GM18868 (cell line): Measurements from ENCODE around the gene SLK.

ENCODE experiments used
- ATAC-seq: cut with Tn5 transposase; IDR thresholded peaks from one replicate; pipeline ENCODE4 v1.9.1; 2021; ENCODE audit warnings: mild to moderate bottlenecking, moderate library complexity; ENCODE audit not compliant: unreplicated experiment

The SLK gene

DNA sequence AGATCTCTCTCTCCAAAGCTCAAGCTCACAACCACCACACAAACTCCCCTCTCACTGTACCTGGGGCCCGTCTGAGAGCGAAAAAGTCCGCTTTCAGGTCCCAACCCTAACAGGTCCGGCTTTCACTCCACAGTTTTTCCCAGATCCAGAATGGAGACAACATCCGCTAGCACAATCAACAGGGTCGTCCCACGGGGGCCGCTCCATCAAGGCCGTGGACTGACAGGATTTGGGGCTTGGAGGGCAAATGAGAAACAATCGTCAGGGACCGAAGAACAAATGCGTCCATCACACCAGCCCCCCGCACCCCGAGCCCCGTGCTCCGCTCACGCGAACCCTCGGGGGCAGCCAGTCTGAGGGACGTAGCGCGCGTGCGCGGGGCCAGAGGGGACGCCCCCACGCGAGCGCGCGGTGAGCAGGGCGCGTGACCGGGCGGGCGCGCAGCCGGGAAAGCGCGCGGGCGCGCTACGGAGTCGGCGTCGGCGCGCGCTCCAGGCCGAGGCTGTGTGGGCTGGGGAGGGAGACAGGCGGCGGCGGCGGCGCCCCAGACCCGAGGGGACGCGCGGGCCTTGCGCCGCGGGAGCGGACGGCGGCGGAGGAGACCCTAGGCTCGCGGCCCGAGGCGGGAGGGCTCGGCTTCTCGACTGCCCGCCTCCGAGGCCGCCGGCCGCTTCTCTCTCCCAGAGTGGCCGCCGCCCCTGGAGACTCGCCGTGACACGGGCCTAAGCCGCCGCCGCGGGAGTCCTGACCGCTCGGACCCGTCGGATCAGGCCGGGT, at the start of gene SLK:
Gene SLK (plus strand): TSS at position 470 of the 777 bp plus-strand sequence. CDS start 606 bp downstream, outside the sequence.
- peak; percentile 78 for ATAC-seq

DNA sequence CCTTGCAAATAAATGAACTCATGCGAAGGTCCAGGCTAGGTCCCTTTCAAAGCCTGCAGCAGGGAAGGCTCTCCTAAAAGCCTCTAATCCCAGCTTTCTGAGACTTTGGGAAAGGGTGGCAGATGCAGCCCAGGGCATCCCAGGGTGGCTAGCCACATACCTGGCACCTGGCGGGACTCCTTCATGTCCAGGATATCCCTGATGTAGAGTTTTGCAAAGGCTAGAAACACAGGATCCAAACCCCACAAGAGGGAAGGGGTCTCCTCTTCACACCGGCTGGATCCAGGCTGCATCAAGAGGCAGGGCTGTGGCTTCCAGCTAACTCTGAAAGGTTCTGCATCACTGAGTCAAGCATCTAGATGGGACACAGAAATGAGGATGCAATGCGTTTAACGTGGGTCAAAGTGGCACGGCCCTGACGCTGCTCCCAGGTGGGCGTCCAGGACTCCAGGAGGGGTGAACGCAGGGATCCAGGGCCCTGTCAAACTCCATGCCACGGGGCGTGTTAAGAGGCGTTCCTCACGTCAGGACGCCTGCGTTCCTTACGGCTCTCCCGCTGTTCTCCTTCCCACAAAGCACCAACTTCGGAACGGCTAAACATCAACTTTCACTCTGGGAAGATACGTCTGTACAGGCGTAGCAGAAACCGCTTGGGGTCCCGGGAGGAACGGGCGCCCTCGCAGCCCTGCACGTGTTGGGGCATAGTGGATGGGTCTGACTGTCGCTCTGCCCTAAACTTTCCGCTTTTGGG, 49.5 kb upstream of the SLK start:
- peak; percentile 2 for ATAC-seq

DNA sequence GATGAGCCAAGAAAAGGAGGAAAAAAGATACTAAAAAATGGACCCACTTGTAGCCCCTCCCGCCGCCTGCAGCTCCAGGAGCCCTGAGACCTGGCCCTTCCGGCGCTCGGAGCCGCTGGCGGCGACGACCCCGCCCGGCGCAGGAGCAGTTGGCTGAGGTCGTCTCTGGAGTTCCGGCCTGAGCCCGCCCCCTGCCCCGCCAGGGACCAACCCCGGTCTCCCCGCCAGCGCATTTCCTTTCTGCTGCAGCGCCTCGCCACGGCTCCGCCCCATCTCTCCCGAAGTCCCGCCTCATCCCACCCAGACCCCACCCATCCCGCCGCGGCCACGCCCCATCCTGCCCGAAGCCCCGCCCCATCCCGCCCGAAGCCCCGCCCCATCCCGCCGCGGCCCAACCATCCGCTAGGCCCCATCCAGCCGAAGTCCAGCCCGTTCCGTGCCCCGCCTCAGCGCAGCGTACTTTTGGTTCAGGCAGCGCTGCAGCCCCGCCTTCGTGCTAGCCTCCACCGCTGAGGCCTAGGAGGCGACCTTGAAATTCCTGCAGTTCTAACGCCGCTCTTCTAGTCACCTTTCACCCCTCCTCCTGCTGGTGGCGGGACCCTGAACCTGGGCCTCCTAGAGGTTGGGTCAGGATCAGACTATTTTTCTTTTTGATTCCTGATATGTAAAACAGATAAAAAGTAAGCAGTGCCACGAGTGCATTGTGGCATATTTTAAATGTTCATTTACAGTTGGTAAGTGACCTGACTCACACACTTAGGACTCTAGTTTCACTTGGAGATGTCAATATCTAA, 48.7 kb upstream of the SLK start, which contains the start of gene STN1:
Gene STN1 (minus strand): TSS at position 132 of the 794 bp plus-strand sequence. CDS start 590 bp downstream, outside the sequence.
- ATAC-seq = peak; percentile 93

DNA sequence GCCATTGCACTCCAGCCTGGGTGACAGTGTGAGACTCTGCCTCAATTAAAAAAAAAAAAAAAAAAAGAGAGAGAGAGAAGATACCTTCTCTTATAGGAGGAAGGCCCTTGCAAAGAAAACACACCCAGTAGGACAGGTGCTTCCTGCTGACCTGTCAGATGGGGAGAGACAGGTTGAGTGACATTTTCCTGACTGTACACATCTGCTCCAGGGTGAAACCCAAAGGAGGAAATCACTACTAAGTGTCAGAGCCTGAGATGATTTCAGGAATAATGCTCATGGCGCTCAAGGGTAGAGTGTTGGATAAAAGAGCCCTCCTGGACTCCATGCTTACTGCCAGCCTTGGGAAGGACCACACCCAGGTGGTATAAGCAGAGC, 47.3 kb upstream of the SLK start:
- ATAC-seq = no peak

DNA sequence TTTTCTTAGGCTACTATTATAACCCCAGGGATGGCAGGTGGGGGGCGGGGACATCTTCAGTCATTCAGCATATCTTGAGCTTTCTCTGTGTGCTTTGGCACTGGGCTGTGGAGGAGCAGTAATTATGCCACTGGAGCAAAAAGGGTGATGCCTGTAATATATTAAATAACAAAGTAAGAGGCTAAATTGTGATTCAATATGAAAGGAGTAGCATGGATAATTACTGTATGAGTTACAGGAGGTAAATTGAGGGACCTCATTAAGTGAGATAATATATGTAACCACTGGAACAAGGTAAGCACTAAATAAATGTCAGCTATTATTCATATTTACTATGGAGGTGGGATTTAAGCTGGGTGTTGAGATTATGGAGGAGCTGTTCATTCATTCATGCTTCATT, 45.7 kb upstream of the SLK start:
- no peak for ATAC-seq

DNA sequence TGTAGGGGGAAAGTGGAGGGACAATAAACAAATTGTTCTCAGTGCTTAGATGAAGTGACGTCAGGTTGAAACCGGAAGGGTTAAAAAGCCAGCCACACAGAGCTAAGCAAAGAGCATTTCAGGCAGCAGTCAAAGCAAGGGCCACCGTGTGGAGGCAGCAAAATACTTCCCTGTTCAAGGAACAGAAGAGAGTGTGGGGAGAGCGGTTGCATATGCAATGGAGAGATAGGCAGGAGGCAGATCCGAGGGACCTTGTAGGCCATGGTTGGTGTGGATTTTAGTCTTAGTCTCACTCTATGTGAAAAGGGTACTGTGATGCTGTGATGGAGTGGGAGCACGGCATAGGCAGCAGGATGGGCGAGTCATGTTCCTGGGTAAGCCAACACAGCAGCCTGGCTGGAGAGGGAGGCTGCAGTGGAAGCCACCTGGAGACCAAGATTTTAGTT, 45.2 kb upstream of the SLK start:
- ATAC-seq = no peak

DNA sequence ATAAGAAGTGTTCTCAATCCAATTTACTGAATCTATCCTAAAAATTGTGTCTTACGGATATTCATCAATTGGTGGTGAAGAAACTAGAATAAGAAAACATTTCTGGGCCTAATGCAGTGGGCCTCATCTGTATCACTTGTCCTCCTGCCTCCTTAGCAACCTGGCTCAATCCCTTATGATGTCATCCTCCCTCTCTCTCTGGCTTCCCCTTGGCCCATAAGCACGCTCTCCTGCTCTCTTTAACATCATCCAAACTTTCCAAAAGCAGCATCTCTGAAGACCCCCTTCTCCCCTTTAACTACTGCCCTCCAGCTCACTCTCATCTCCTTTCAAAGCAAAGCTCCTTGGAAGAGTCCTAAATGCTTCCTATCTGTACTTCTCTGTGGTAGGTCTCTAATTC, 44.3 kb upstream of the SLK start:
- no peak for ATAC-seq

DNA sequence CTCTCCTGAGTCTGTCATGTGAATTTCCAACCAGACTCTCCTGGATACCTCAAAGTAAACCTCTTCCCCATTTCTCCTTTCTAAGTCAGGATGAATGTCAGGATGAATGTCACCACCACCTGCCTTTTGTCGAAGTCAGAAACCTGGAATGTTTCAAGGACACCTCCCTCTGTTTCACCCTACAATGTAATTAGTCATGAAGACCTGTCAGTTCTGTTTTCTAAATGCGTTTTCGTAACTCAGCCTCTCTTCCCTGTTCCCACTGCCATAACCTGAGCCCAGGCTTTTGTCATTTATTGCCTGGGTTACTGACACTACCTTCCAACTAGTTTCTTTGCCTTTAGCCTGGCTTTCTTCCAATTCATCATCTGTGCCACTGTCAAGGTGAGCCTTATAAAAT, 43.4 kb upstream of the SLK start:
- ATAC-seq = no peak

DNA sequence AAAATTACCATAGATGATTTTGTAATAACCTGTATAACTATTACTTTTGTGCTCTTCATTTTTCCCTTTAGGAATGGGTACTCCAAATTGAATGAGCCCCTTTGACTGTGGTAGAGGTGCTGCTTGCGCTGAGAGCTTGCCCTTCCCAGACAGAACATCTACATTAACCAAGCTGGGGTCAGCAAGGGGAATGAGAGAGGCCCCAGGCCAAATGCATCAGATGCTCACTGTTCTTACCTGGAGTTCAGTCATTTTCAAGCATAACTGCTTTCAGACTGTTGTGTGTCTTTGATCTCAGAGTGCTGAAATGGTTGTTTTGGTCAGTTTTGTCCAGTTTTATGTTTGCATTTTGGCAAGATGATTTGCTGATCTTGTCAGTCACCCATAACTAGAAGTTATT, 41.3 kb upstream of the SLK start:
- ATAC-seq = no peak

DNA sequence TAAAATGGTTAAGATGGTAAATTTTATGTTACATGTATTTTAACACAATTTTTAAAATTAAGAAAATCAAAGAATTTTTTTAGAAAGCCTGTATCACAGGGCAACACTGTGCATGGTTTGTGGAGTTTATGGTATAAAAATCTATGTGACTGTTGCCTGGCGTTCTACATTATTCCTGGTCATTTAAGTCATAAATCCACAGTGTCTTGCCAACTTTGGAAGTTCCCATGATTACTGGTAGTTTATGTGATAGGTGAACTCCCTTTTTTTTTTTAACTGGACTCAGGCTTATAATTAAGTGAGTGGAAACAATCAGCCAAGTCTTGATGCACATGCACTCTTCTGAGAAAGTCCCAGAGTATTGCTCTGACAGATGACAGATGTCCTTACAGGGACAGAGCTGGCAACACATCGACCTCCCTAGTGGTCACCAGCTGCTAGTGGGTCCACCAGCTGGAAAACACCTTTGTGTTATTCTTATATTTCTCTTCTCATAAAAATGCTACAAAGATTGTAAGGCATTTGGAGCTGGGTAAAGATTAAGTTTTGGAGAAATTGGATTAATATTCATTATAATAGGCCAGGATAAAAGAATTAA, 40.1 kb upstream of the SLK start:
- ATAC-seq = no peak

DNA sequence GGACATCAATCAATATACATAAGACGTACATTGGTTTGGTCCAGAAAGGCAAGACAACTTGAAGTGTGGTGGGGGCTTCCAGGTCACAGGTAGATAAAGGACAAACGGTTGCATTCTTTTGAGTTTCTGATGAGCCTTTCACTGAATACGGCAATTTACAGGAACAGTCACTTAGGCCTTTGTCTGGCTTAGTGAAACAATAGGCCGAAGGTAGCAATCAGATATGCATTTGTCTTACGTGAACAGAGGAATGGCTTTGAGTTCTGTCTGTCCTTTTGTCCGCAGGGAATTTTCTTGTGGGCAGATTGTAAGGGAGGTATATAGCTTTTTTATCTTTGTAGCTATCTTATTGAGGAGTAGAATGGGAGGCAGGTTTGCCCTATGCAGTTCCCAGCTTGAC, 38.2 kb upstream of the SLK start:
- no peak for ATAC-seq

DNA sequence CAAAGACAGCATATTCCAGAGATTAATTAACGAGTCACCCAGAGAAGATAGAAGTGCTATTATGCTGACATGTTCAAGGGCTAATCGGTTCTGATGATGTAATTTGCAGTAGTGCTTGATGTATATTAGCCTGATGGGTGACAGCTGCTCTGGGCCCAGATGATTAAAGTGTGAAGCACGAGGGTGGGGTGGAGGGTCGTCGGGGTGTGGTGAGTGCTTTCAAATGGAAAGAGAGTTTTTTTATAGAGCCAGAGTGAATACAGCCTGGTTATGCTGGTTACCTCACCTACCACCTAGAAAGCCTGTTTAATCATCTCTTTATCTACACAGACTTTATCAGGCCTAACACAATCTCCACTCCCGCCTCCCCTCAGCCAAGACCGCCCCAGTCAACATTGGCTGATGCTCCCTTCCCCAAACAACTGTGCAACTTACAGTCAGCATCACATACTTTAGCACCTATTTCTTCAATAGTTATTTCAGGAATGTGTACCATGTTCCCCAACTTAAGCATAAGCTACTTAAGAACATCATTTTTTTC, 37.5 kb upstream of the SLK start:
- no peak for ATAC-seq

DNA sequence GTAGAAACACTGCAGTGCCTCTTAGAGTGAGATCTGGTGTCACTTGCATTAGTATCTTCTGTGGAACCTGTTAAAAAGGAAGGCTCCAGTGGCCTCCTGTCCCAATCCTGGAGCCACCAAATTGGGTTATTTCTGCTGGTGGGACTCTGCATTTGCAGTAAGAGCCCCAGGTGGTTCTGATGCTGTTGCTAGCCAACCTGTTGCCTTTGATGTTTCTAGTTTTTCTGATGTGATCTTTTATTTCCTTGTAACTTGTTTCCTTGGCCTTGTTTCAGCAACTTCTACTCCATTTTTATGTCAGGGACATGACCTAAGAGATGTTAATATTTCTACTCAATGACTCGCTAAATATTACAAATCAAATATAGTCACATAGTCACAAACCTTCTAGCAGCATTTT, 36.5 kb upstream of the SLK start:
- no peak for ATAC-seq

DNA sequence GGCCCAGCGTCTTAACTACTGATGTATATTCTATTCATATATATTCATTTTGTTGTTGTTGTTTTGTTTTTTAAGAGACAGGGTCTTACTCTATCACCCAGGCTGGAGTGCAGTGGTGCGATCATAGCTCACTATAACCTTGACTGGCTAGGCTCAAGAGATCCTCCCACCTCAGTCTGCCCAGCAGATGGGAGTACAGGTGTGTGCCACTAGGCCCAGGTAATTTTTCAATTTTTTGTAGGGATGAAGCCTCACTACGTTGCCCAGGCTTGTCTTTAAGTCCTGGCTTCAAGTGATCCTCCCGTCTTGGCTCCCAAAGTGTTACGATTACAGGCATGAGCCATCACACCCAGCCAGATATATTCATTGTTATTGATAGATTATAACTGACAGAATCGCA, 36.1 kb upstream of the SLK start:
- no peak for ATAC-seq

DNA sequence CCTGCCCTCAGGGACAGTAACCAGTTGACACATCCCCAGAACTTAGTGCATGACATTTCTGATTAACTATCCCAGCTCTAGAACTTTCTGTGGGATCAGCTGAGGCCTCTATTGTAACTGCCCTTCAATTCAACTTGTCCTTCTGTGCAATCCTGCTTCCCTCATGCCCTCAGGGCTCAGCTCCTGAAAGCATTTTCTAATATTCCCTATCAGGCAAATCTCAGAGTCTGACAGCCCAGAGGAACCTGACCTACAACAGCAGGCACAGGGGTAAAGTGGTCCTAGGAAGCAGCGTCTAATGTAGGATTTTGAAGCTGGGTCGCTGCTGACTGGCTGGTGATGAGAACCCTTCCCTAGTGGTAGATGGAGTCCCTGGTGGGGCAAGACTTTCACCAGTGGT, 35.3 kb upstream of the SLK start:
- no peak for ATAC-seq

DNA sequence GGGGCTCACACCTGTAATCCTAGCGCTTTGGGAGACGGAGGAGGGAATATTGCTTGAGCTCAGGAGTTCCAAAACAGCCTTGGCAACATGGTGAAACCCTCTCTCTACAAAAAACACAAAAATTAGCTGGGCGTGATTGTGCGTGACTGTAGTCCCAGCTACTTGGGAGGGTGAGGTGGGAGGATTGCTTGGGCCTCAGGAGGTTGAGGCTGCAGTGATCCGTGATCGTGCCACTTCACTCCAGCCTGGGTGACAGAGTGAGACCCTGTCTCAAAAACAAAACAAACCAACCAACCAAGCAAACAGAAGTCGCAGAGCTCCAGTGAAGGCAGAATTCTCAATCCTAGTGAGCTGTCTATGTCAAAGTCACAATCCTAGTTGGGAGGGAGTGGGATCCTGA, 34.7 kb upstream of the SLK start:
- ATAC-seq = no peak

DNA sequence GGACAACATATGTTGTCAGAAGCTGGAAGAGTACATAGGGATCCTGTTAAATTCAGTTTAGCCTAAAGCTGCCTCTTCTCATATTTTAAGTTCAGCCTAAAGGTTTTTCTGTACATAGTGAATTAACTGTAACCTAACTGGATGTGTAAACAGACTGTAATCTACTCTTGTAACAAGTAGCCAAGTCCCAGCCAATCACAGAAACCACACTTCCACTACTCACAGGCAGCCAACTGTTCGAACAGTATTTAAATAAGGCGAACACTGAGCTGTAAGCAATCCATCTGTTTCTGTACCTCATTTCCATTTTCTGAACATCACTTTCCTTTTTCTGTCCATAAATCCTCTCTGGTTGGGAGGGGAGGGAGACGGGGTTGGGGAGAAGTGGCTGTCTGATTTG, 34.0 kb upstream of the SLK start:
- ATAC-seq = no peak

DNA sequence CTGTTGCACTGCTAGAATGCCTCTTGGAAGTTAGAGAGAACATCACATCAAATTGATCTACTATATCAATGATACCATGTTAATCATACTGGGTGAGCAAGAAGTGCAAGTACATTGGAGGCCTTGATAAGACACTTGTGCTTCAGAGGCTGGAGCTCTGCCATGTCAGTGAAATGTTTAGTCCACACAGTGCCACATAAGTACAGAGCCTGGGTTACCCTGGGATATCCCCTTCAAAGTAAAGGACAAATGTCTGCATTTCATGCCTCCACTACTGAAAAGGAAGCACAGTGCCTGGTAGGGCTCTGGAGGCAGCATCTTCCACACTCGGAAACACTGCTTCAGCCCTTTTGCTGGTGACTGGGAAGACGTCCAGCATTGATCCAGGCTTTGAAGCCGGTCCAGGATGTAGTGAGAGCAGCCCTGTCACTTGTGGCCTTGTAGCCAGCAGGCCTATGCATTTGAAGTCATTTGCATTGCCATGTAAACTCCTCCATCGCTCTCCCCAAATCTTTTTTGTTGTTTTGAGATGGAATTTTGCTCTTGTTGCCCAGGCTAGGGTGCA, 33.3 kb upstream of the SLK start:
- no peak for ATAC-seq

DNA sequence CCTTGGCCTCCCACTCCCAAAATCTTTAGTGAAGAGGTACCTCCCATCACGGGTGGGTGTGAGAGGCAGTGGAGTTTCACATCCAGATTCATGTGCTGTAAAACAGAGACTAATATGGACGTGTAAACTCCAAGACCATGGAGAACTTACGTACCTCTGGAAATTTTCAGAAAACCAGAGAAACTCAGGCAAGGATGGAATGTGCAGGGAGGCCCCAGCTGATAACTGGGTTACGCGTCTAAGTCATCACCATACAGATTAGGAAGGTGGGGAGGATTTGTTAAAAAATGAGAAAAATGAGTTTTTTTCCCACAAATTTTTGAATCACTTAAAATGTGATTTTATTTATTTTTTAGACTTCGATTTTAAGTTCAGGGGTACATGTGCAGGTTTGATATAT, 32.6 kb upstream of the SLK start:
- ATAC-seq = no peak

DNA sequence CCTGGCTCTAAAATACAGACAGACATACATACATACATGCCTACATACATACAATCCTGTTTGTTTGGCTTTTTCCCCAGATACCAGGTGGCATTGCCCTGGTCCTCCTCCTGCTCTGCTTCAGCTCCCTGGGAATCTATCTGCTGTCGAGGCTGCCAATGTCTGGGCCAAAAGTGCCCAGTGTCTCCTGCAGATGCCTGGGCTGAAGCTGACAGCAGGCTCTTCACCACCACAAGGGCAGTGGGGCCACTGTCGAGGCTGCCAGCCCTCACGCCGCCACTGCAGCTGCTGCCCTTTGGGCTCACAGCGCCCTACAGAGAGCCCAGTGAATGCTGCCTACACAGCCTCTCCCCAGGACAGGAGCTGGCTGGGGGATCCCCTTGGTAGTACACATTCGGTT, 30.9 kb upstream of the SLK start:
- ATAC-seq = no peak

DNA sequence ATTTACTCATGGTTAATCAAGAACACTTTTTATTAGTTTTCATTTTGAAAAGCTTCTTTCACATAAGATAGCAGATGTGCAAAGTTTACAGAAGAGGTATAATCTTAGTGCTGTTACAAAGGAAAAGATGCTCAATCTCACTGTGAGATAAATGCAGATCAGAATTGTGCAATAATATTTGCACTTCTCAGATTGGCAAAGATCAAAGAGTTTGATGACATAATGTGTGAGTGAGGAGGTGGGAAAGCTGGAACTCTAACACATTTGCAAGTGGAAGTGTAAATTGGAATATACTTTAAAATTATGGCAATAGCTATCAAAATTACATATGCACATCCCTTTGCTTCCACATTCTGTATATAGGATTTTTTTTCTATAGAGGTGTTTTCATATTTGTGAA, 27.4 kb upstream of the SLK start:
- no peak for ATAC-seq
